H9 (cell line): ENCODE measurements around the gene CRAMP1. TPM values are rescaled to one million over a fixed set of nuclear protein-coding genes. Genes with fewer than 3 reads are reported as not detected.

ENCODE experiments used
- DNase-seq: peaks from one replicate; pipeline ENCODE4 v3.0.0-alpha.2; 2017
- H2AFZ ChIP-seq: one replicate; pipeline ENCODE4 v1.6.1; 2013; ENCODE audit warnings: mild to moderate bottlenecking, low read length, control low read depth, moderate library complexity
- H2AK5ac ChIP-seq: 2 replicates; pipeline ENCODE4 v1.6.1; 2013; ENCODE audit warnings: low read length, control low read depth, mixed read lengths; ENCODE audit not compliant: insufficient read length
- H2BK120ac ChIP-seq: one replicate; pipeline ENCODE4 v1.6.1; 2013; ENCODE audit warnings: low read depth, mild to moderate bottlenecking, low read length, control low read depth, inconsistent platforms; ENCODE audit not compliant: poor library complexity, severe bottlenecking
- H2BK12ac ChIP-seq: 2 replicates; pipeline ENCODE4 v1.6.1; 2013; ENCODE audit warnings: low read length, control low read depth, mixed read lengths, low read depth; ENCODE audit not compliant: insufficient read length
- H2BK15ac ChIP-seq: 2 replicates; pipeline ENCODE4 v1.6.1; 2013; ENCODE audit warnings: low read depth, low read length, control low read depth
- H2BK20ac ChIP-seq: one replicate; pipeline ENCODE4 v1.6.1; 2013; ENCODE audit warnings: low read depth, mild to moderate bottlenecking, low read length, control low read depth, inconsistent platforms; ENCODE audit not compliant: poor library complexity, severe bottlenecking
- H2BK5ac ChIP-seq: 2 replicates; pipeline ENCODE4 v1.6.1; 2013; ENCODE audit warnings: low read length, control low read depth, mixed read lengths; ENCODE audit not compliant: insufficient read length
- H3K14ac ChIP-seq: 2 replicates; pipeline ENCODE4 v1.6.1; 2013; ENCODE audit warnings: low read length, control low read depth; ENCODE audit not compliant: insufficient read depth
- H3K18ac ChIP-seq: 2 replicates; pipeline ENCODE4 v1.6.1; 2013; ENCODE audit warnings: low read depth, mild to moderate bottlenecking, mixed read lengths, low read length, control low read depth; ENCODE audit not compliant: insufficient read length
- H3K23ac ChIP-seq: 2 replicates; pipeline ENCODE4 v1.6.1; 2013; ENCODE audit warnings: low read length, control low read depth, mixed read lengths, low read depth; ENCODE audit not compliant: insufficient read length
- H3K23me2 ChIP-seq: 2 replicates; pipeline ENCODE4 v1.6.1; 2013; ENCODE audit warnings: low read depth, mild to moderate bottlenecking, mixed read lengths, low read length, control low read depth; ENCODE audit not compliant: insufficient read length, poor library complexity, severe bottlenecking
- H3K27ac ChIP-seq: 2 replicates; pipeline ENCODE4 v1.5.1; 2013; ENCODE audit warnings: low read length, control low read depth, mixed read lengths, low read depth; ENCODE audit not compliant: insufficient read length
- H3K27me3 ChIP-seq: 2 replicates; pipeline ENCODE4 v1.6.1; 2013; ENCODE audit warnings: low read length, control low read depth, inconsistent platforms; ENCODE audit not compliant: insufficient read depth
- H3K4ac ChIP-seq: 2 replicates; pipeline ENCODE4 v1.6.1; 2013; ENCODE audit warnings: low read depth, mild to moderate bottlenecking, control low read depth, inconsistent platforms, low read length, moderate library complexity
- H3K4me1 ChIP-seq: 2 replicates; pipeline ENCODE4 v1.6.1; 2013; ENCODE audit warnings: low read length, control low read depth, inconsistent platforms; ENCODE audit not compliant: insufficient read depth
- H3K4me2 ChIP-seq: 2 replicates; pipeline ENCODE4 v1.6.1; 2013; ENCODE audit warnings: low read length, control low read depth, mixed read lengths; ENCODE audit not compliant: insufficient read length, insufficient read depth
- H3K56ac ChIP-seq: 2 replicates; pipeline ENCODE4 v1.6.1; 2013; ENCODE audit warnings: low read depth, mild to moderate bottlenecking, mixed read lengths, low read length, control low read depth; ENCODE audit not compliant: insufficient read length
- H3K79me1 ChIP-seq: 2 replicates; pipeline ENCODE4 v1.6.1; 2013; ENCODE audit warnings: low read depth, mild to moderate bottlenecking, moderate library complexity, low read length, control low read depth, inconsistent platforms; ENCODE audit not compliant: insufficient read depth, poor library complexity, severe bottlenecking
- H3K79me2 ChIP-seq: 2 replicates; pipeline ENCODE4 v1.6.1; 2013; ENCODE audit warnings: low read length, control low read depth, inconsistent platforms; ENCODE audit not compliant: insufficient read depth
- H3K9ac ChIP-seq: 2 replicates; pipeline ENCODE4 v1.6.1; 2013; ENCODE audit warnings: low read length, control low read depth, mixed read lengths; ENCODE audit not compliant: insufficient read length; ENCODE audit errors: extremely low read depth
- H3K9me3 ChIP-seq: one replicate; pipeline ENCODE4 v1.6.1; 2013; ENCODE audit warnings: low read depth, low read length, inconsistent platforms; ENCODE audit not compliant: control insufficient read depth
- H3T11ph ChIP-seq: one replicate; pipeline ENCODE4 v1.6.1; 2013; ENCODE audit warnings: mild to moderate bottlenecking, low read length, control low read depth, inconsistent platforms
- H4K20me1 ChIP-seq: one replicate; pipeline ENCODE4 v1.6.1; 2013; ENCODE audit not compliant: control insufficient read depth, insufficient read length, insufficient read depth
- H4K5ac ChIP-seq: 2 replicates; pipeline ENCODE4 v1.6.1; 2013; ENCODE audit warnings: low read depth, mild to moderate bottlenecking, mixed read lengths, low read length, control low read depth; ENCODE audit not compliant: insufficient read length
- H4K8ac ChIP-seq: replicated peaks from 2 replicates; pipeline ENCODE4 v1.6.1; 2013; ENCODE audit warnings: low read length, control low read depth, mixed read lengths, low read depth; ENCODE audit not compliant: insufficient read length
- H4K91ac ChIP-seq: 2 replicates; pipeline ENCODE4 v1.6.1; 2013; ENCODE audit warnings: low read depth, mild to moderate bottlenecking, moderate library complexity, mixed read lengths, low read length, control low read depth; ENCODE audit not compliant: insufficient read length
- H3K27ac Mint-ChIP-seq, 3 experiments: 2 replicates in 2 of 3; 3 replicates in 1 of 3; pipeline ENCODE4 v1.8.0; 2020 to 2021; ENCODE audit warnings: mixed read lengths in 3 of 3, mild to moderate bottlenecking in 1 of 3, moderate library complexity in 1 of 3
- H3K27me3 Mint-ChIP-seq: 2 replicates; pipeline ENCODE4 v1.8.0; 2021; ENCODE audit warnings: low read depth, mild to moderate bottlenecking, moderate library complexity, mixed read lengths
- H3K36me3 Mint-ChIP-seq, 3 experiments: 2 replicates in 2 of 3; 3 replicates in 1 of 3; pipeline ENCODE4 v1.8.0; 2020 to 2021; ENCODE audit warnings: low read depth in 3 of 3, mixed read lengths in 3 of 3; ENCODE audit not compliant: insufficient read depth in 1 of 3
- H3K4me1 Mint-ChIP-seq, 2 experiments: 2 replicates each; pipeline ENCODE4 v1.8.0; 2020; ENCODE audit warnings: mixed read lengths in 2 of 2
- H3K4me3 Mint-ChIP-seq, 2 experiments: 2 replicates in 1 of 2; 3 replicates in 1 of 2; pipeline ENCODE4 v1.8.0; 2020 to 2021; ENCODE audit warnings: mild to moderate bottlenecking in 2 of 2, mixed read lengths in 2 of 2, moderate library complexity in 1 of 2
- H3K9me3 Mint-ChIP-seq, 2 experiments: 2 replicates in 1 of 2; 3 replicates in 1 of 2; pipeline ENCODE4 v1.8.0; 2020; ENCODE audit warnings: mild to moderate bottlenecking in 2 of 2, mixed read lengths in 2 of 2, moderate library complexity in 1 of 2
- WGBS: extraction: QIAGEN DNeasy Blood & Tissue Kit; methylation state at CpG from one replicate; pipeline ENCODE4 v1.1.7; 2013; ENCODE audit warnings: missing lambda C conversion rate, low lambda C conversion rate, mixed read lengths; ENCODE audit not compliant: insufficient read length; ENCODE audit errors: extremely low coverage; 5-methylcytosine and 5-hydroxymethylcytosine counted together
- total RNA-seq: library from RNA; stranded (reverse); gene quantifications from 2 replicates; pipeline ENCODE4 v1.2.1, GENCODE V29; 2021
- TF ChIP-seq, protein P1 (sequence below): fragments of 200-600 bp; sonication (generic); conservative IDR thresholded peaks from 3 replicates; pipeline ENCODE4 v1.8.0; 2021; ENCODE audit warnings: antibody characterized with exemption, mild to moderate bottlenecking

Gene CRAMP1
- total RNA-seq, 1 experiment from 2014 or later = 46.2 TPM

DNA sequence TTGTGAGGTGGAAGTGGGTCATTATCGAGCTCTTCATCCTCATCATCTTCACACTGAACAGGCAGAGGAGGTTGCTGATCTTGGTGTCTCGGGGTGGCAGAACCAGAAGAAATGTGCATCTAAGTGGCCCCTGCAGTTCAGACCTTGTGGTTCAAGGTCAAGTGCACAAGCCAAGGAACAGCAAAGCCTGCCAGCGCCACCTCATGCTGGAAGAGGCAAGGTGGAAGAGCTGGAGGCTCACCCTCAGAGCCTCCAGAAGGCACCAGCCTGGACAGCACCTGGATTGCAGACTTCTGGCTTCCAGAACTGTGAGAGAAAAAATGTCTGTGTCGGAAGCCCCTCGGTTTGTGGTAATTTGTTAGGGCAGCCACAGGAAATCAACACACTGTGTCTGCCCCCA lies 32.9 kb upstream of the CRAMP1 start:
- Histone ChIP-seq H2AFZ (no peak overlapping the region), H3K14ac (no peak overlapping the region), H3T11ph (no peak overlapping the region), H3K79me2 (no peaks in the 10 kb centered on the region), H2BK120ac (no peak overlapping the region), H4K91ac (no peak overlapping the region), H2BK15ac (no peak overlapping the region), H2BK20ac (no peak overlapping the region), H3K4me2 (no peak overlapping the region), H2BK5ac (no peak overlapping the region), H3K27ac (no peak overlapping the region), H2BK12ac (no peak overlapping the region), H3K27me3 (no peaks in the 10 kb centered on the region), H3K56ac (no peak overlapping the region), H3K4me1 (no peaks in the 10 kb centered on the region), H3K23ac (no peak overlapping the region), H3K9ac (no peak overlapping the region), H2AK5ac (no peak overlapping the region), H3K9me3 (no peaks in the 10 kb centered on the region), H4K5ac (no peak overlapping the region), H3K79me1 (no peaks in the 10 kb centered on the region), H3K4ac (no peak overlapping the region), H3K23me2 (no peaks in the 10 kb centered on the region), H4K8ac (no peak overlapping the region), H3K18ac (no peak overlapping the region), H4K20me1 (no peaks in the 10 kb centered on the region)
- Mint-ChIP-seq H3K27ac (no peak overlapping the region), H3K4me1 (no peaks in the 10 kb centered on the region), H3K36me3 (peaks cover 27 to 58% (median 52%) of the 10 kb centered on the region in 3 experiments), H3K9me3 (peaks cover 4 to 5% of the 10 kb centered on the region in 2 experiments; a peak in 2 of 5 replicates), H3K27me3 (no peaks in the 10 kb centered on the region; the same call in 1 of the 2 replicates), H3K4me3 (no peak overlapping the region)
- TF ChIP-seq, protein P1, sequence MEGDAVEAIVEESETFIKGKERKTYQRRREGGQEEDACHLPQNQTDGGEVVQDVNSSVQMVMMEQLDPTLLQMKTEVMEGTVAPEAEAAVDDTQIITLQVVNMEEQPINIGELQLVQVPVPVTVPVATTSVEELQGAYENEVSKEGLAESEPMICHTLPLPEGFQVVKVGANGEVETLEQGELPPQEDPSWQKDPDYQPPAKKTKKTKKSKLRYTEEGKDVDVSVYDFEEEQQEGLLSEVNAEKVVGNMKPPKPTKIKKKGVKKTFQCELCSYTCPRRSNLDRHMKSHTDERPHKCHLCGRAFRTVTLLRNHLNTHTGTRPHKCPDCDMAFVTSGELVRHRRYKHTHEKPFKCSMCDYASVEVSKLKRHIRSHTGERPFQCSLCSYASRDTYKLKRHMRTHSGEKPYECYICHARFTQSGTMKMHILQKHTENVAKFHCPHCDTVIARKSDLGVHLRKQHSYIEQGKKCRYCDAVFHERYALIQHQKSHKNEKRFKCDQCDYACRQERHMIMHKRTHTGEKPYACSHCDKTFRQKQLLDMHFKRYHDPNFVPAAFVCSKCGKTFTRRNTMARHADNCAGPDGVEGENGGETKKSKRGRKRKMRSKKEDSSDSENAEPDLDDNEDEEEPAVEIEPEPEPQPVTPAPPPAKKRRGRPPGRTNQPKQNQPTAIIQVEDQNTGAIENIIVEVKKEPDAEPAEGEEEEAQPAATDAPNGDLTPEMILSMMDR = no peak
- WGBS = no CpG with 5 or more reads among the region's 5 CpGs
- no peak for DNase-seq
